Cardiac fibroblast (primary cell): Measurements from ENCODE around the gene AREG.

Experiments
- DNase-seq, 2 donors: peaks; one replicate each; pipeline versions ENCODE4 v3.0.0 to v3.0.0-alpha.2; 2010; ENCODE audit warnings: low read depth in 2 of 2
- H3K4me3 ChIP-seq, 2 donors: replicated peaks in 1 of 2; 1 replicate in 1 of 2; 2 replicates in 1 of 2; pipeline ENCODE4 v1.5.1; 2011; ENCODE audit warnings: low read depth in 2 of 2, low read length in 2 of 2, mild to moderate bottlenecking in 2 of 2, moderate library complexity in 1 of 2
- TF ChIP-seq, protein P1 (sequence below): IDR thresholded peaks from one replicate; pipeline ENCODE4 v1.5.1; 2011; ENCODE audit warnings: low read depth, mild to moderate bottlenecking, low read length, inconsistent platforms

AREG gene

DNA sequence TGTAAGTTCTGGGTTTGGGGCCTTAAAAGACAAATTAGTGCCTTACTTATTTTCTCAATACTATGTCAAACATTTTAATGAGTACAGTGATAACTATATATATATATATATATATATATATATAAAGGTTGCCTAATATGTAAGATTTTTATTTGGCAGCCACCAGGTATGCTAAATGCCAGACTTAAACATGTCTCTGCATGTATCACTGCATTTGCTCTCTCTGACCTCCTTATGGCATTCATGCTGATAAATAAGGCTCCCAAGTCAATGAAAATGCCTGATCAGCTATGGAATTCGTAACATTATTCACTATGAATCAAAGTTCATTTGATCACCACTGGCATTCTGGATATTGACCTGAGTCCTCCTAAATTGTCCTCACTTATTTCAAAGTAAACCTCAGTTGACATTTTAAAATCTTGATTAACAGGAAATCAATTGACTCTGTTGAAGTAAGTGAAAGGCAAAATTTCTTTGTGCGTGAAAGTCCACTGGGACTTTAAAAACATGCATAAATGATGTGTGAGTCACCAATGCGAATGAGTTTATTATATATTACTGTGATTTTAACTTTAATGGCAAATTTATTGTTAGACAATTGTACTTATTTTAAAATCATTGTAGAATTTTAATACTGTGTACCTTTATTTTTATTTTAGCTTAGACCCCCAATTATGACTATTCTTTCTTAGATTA is 29.2 kb upstream of the AREG start:
- TF ChIP-seq, protein P1, sequence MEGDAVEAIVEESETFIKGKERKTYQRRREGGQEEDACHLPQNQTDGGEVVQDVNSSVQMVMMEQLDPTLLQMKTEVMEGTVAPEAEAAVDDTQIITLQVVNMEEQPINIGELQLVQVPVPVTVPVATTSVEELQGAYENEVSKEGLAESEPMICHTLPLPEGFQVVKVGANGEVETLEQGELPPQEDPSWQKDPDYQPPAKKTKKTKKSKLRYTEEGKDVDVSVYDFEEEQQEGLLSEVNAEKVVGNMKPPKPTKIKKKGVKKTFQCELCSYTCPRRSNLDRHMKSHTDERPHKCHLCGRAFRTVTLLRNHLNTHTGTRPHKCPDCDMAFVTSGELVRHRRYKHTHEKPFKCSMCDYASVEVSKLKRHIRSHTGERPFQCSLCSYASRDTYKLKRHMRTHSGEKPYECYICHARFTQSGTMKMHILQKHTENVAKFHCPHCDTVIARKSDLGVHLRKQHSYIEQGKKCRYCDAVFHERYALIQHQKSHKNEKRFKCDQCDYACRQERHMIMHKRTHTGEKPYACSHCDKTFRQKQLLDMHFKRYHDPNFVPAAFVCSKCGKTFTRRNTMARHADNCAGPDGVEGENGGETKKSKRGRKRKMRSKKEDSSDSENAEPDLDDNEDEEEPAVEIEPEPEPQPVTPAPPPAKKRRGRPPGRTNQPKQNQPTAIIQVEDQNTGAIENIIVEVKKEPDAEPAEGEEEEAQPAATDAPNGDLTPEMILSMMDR: no peak
- peak; percentile 23 to 54 for DNase-seq
- no peak overlapping the region for H3K4me3 ChIP-seq

DNA sequence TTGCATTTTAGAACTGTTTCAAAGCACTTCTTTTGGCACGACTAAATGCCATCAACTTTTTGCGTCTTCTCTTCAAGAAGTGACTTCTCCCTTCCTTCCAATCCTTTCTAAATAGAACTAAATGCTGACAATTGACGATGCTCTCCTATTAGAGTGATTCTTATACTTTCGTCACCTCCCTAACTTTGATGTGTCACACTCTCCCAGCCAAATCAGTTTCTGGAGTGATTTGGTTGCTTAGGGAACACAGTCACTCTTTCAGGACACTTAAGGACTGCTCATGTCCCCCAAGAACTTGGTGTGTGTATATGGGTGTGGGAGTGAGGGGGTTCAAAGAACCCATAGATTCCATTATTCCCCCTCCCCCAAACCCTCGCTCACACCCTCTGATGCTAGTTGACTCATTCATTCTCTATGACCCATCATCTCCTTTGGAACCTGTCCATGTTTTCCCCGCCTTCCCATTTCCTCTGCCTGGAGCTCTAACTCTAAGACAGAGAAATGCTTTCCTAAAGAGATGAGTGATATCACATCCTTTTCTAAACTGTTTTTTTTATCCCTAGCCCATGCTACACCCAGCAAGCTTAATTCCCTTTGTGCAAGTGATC is 26.8 kb upstream of the AREG start:
- TF ChIP-seq, protein P1: no peak
- DNase-seq: peak; percentile 89 to 94
- no peak overlapping the region for H3K4me3 ChIP-seq

DNA sequence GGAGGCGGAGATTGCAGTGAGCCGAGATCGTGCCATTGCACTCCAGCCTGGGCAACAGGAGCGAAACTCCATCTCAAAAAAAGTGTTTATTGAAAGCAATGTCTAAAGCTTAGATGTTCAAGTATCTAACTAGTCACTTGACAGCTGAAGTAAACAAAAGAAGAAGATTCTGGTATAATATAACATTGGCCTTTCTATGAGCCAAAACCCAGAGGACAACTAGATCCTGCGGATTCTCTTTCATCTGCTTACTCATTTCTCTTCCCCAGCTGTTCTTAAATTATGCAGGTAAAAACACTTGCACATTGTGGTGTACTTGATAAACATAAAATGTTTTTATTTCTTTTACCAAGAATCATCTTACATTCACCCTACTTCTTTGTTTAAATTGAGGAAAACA is 24.1 kb upstream of the AREG start:
- TF ChIP-seq, protein P1: no peak
- no peak for DNase-seq
- H3K4me3 ChIP-seq: no peak overlapping the region

GRCh38 chr4:74423104-74423503 is 21.8 kb upstream of the AREG start:
- TF ChIP-seq, protein P1: no peak
- peak; percentile 83 to 93 for DNase-seq
- no peak overlapping the region for H3K4me3 ChIP-seq

DNA sequence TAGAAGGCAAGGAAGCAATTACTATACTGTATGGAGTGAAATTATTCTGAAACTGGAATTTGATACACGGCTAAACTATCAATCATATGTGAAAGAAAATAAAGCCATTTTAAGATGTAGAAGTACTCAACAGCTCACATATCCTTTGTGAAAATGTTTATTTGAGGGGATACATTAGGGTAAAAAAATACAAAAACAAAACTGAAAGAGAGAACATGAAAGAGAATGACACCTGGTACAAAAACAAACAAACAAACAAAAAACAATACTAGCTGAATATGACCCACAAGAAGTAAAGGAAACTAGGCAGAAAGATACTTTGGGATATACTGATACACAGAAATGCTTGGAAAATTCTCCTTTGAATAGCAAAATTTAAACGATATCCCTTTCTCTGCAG is 20.8 kb upstream of the AREG start:
- TF ChIP-seq, protein P1: no peak
- H3K4me3 ChIP-seq: no peak overlapping the region
- DNase-seq: no peak

GRCh38 chr4:74426101-74426500 is 18.8 kb upstream of the AREG start:
- TF ChIP-seq, protein P1: no peak
- H3K4me3 ChIP-seq: no peak overlapping the region

More at GRCh38 chr4:74426101-74426500, 18.8 kb upstream of the AREG start:
- peak; percentile 72 to 96 for DNase-seq
